IMR-90 (cell line): Measurements from ENCODE around the gene HACD2.

Experiments
- BHLHE40 ChIP-seq: fragments of 150-350 bp; IDR thresholded peaks from 2 replicates; pipeline ENCODE4 v1.6.1; 2016; ENCODE audit warnings: mild to moderate bottlenecking, low read depth, low read length
- CEBPB ChIP-seq: IDR thresholded peaks from 2 replicates; pipeline ENCODE4 v1.6.1; 2012; ENCODE audit warnings: low read depth, low read length, improper control_type of control experiment
- ELK1 ChIP-seq: fragments of 150-350 bp; IDR thresholded peaks from 2 replicates; pipeline ENCODE4 v1.6.1; 2016; ENCODE audit warnings: low read depth, mild to moderate bottlenecking, low read length, moderate library complexity, borderline replicate concordance
- FOS ChIP-seq: fragments of 150-350 bp; IDR thresholded peaks from 2 replicates; pipeline ENCODE4 v1.6.1; 2016; ENCODE audit warnings: low read depth, low read length
- MAFK ChIP-seq: IDR thresholded peaks from 2 replicates; pipeline ENCODE4 v1.6.1; 2012; ENCODE audit warnings: low read depth, low read length, improper control_type of control experiment
- MAZ ChIP-seq: IDR thresholded peaks from 2 replicates; pipeline ENCODE4 v1.6.1; 2012; ENCODE audit warnings: low read depth, mild to moderate bottlenecking, low read length, improper control_type of control experiment, moderate library complexity, borderline replicate concordance
- MXI1 ChIP-seq: IDR thresholded peaks from 2 replicates; pipeline ENCODE4 v1.6.1; 2012; ENCODE audit warnings: low read depth, mild to moderate bottlenecking, low read length, moderate library complexity, borderline replicate concordance
- POLR2A ChIP-seq: IDR thresholded peaks from 2 replicates; pipeline ENCODE4 v1.6.1; 2012; ENCODE audit warnings: mild to moderate bottlenecking, low read depth, low read length
- RAD21 ChIP-seq: IDR thresholded peaks from 2 replicates; pipeline ENCODE4 v1.6.1; 2012; ENCODE audit warnings: low read length, improper control_type of control experiment
- RCOR1 ChIP-seq: IDR thresholded peaks from 2 replicates; pipeline ENCODE4 v1.6.1; 2012; ENCODE audit warnings: mild to moderate bottlenecking, low read length, improper control_type of control experiment; ENCODE audit not compliant: insufficient replicate concordance
- RFX5 ChIP-seq: IDR thresholded peaks from 2 replicates; pipeline ENCODE4 v1.8.0; 2012; ENCODE audit warnings: low read depth, mild to moderate bottlenecking, low read length, moderate library complexity
- SMC3 ChIP-seq: fragments of 150-350 bp; IDR thresholded peaks from 2 replicates; pipeline ENCODE4 v1.6.1; 2016; ENCODE audit warnings: low read depth, mild to moderate bottlenecking, antibody characterized with exemption, low read length, moderate library complexity
- TF ChIP-seq, protein P1 (sequence below): conservative IDR thresholded peaks from 2 replicates; pipeline ENCODE4 v1.5.1; 2012; ENCODE audit warnings: mild to moderate bottlenecking, low read depth, low read length, improper control_type of control experiment
- TF ChIP-seq, protein P2 (sequence below): fragments of 150-350 bp; IDR thresholded peaks from 2 replicates; pipeline ENCODE4 v1.6.1; 2017; ENCODE audit warnings: mild to moderate bottlenecking, antibody characterized with exemption, low read length, low read depth

DNA sequence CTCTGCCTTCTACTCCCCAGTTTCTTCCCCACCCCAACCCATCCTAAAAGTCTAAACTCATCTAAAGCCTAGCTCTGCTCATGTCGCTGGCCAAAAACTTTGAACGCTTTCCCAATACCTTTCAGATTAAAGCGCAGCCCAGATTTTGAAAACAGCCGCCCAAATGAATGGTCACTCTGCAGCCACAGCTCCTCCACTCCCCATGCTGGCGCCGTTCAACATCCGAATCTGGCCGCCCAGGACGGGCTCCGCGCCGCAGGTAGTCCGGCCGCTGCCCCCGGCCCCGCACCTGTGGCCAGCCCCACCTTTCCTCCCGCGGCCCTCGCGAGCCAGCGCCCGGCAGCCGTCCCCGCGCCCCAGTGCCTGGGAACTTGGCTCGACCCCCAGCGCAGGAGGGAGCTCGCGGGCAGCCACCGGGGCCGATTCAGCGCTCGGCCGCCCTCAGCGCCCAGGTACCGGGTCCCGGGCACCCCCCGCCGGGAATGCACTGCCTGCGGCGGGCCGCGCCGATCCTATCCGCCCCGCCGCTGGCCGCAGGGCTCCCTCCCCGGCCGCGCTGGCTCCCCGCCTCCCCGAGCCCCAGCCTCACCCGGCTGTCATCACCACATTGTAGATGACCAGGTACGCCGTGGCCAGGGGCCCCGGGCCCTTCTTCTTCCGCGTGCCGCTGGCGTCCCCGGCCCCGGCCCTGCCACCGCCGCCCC is 417 bp downstream of the HACD2 start:
- TF ChIP-seq POLR2A (no peak), MAZ (no peak), MAFK (no peak), RCOR1 (no peak), SMC3 (no peak), FOS (no peak), RAD21 (no peak), ELK1 (no peak), RFX5 (no peak), CEBPB (no peak), BHLHE40 (no peak), MXI1 (no peak)
- TF ChIP-seq, protein P1, sequence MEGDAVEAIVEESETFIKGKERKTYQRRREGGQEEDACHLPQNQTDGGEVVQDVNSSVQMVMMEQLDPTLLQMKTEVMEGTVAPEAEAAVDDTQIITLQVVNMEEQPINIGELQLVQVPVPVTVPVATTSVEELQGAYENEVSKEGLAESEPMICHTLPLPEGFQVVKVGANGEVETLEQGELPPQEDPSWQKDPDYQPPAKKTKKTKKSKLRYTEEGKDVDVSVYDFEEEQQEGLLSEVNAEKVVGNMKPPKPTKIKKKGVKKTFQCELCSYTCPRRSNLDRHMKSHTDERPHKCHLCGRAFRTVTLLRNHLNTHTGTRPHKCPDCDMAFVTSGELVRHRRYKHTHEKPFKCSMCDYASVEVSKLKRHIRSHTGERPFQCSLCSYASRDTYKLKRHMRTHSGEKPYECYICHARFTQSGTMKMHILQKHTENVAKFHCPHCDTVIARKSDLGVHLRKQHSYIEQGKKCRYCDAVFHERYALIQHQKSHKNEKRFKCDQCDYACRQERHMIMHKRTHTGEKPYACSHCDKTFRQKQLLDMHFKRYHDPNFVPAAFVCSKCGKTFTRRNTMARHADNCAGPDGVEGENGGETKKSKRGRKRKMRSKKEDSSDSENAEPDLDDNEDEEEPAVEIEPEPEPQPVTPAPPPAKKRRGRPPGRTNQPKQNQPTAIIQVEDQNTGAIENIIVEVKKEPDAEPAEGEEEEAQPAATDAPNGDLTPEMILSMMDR: no peak
- TF ChIP-seq, protein P2, sequence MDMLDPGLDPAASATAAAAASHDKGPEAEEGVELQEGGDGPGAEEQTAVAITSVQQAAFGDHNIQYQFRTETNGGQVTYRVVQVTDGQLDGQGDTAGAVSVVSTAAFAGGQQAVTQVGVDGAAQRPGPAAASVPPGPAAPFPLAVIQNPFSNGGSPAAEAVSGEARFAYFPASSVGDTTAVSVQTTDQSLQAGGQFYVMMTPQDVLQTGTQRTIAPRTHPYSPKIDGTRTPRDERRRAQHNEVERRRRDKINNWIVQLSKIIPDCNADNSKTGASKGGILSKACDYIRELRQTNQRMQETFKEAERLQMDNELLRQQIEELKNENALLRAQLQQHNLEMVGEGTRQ: no peak
